WI38 (cell line): ENCODE results near the gene COL4A2.

Source experiments
- H3K4me3 ChIP-seq: 2 replicates; pipeline ENCODE4 v1.5.1; 2011; ENCODE audit warnings: low read depth, mild to moderate bottlenecking, control low read depth, low read length
- CTCF ChIP-seq: IDR thresholded peaks from 2 replicates; pipeline ENCODE4 v1.5.1; 2012; ENCODE audit warnings: low read depth, mild to moderate bottlenecking, control low read depth, low read length

COL4A2 gene

GRCh38 chr13:110290826-110291225 is 16.3 kb upstream of the COL4A2 start:
- H3K4me3 ChIP-seq, result no peak overlapping the region
- TF ChIP-seq CTCF, result no peak

DNA sequence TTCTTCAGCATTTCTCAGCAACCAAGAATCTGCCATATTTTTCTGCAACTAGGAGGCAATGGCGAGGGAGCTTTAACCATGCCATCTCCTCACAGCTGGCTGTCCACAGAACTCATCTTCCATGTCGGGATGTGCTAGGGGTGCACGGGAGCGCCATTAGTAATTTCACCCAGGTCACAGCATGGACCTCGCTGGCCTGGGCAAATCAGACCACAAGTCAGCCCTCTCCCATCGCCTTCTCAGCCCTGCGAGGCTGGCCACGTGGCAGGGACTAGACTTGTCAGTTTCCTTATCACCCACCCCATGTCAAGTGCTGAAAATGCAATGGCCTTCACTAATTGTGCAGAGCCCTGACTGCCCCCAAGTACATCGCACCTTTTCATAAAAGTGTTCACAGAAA is 15.8 kb upstream of the COL4A2 start:
- no peak for TF ChIP-seq CTCF
- no peak overlapping the region for H3K4me3 ChIP-seq

DNA sequence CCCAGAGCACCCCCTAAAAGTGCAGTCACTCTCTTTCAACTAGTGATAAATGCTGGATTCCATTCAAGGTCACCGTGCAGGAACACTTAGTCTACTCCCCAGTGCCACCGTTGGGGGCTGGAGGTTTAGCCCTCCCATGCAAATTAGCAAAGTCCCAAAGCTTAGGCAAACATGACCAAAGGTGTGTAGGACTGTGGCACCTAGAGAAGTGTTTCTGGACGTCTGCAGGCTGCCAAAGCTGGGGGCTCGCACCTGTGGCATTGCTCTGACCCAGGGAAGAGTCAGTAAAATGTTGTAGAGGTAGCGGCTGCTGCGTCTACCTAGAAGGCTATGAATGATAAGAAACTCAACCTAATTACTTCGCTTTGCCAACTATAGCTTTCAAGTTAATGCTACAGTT is 14.0 kb upstream of the COL4A2 start:
- no peak overlapping the region for H3K4me3 ChIP-seq
- no peak for TF ChIP-seq CTCF

GRCh38 chr13:110293649-110294048 is 13.4 kb upstream of the COL4A2 start:
- no peak overlapping the region for H3K4me3 ChIP-seq
- TF ChIP-seq CTCF, result no peak

GRCh38 chr13:110294146-110294545 is 12.9 kb upstream of the COL4A2 start:
- no peak overlapping the region for H3K4me3 ChIP-seq
- TF ChIP-seq CTCF, result no peak

- no peak for TF ChIP-seq CTCF
- H3K4me3 ChIP-seq, result no peak overlapping the region
Measured at GRCh38 chr13:110294622-110295021, 12.5 kb upstream of the COL4A2 start.

DNA sequence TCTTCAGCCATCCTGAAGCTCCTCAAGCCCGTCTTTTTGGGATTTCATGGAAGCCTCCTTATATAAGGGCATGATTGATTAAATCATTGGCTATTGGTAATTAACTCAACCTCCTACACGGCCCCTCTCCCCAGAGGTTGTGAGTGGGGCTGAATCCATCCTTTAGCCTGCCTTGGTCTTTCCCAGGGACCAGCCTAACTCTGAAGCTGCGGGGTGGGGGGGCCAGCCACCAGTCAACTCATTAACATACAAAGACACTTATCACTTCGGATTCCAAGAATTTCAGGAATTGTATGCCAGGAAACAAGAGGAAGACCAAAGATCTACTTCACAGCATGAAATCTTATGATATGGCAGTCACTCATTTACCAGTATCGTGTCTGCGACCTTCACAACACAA is 10.1 kb upstream of the COL4A2 start:
- TF ChIP-seq CTCF, result no peak
- H3K4me3 ChIP-seq, result no peak overlapping the region
